Liver (tissue), 9 donors: ENCODE data around the gene BCL2. TPM values are rescaled to one million over a fixed set of nuclear protein-coding genes. Genes with fewer than 3 reads are reported as not detected.

Experiments
- DNase-seq: peaks from one replicate; pipeline ENCODE4 v3.0.0-alpha.2; 2017; ENCODE audit warnings: low spot score
- H3K27ac ChIP-seq, 2 donors: one replicate each; pipeline ENCODE4 v1.7.0; 2013; ENCODE audit warnings: inconsistent platforms in 2 of 2, low read length in 2 of 2, control low read depth in 1 of 2, low read depth in 1 of 2, mild to moderate bottlenecking in 1 of 2
- H3K27me3 ChIP-seq, 4 donors: one replicate each; pipeline versions ENCODE4 v1.6.1 to v1.7.0; 2013; ENCODE audit warnings: low read length in 3 of 4, inconsistent platforms in 1 of 4, mild to moderate bottlenecking in 1 of 4, moderate library complexity in 1 of 4; ENCODE audit not compliant: control insufficient read depth in 4 of 4, insufficient read depth in 4 of 4
- H3K36me3 ChIP-seq, 4 donors: one replicate each; pipeline versions ENCODE4 v1.6.1 to v1.7.0; 2013; ENCODE audit warnings: low read length in 3 of 4, mild to moderate bottlenecking in 3 of 4, low read depth in 1 of 4, moderate library complexity in 1 of 4; ENCODE audit not compliant: control insufficient read depth in 4 of 4, insufficient read depth in 3 of 4
- H3K4me1 ChIP-seq, 4 donors: one replicate each; pipeline versions ENCODE4 v1.6.1 to v1.7.0; 2013; ENCODE audit warnings: low read length in 3 of 4, mild to moderate bottlenecking in 3 of 4, moderate library complexity in 1 of 4; ENCODE audit not compliant: control insufficient read depth in 4 of 4, insufficient read depth in 4 of 4
- H3K4me3 ChIP-seq, 3 donors: one replicate each; pipeline versions ENCODE4 v1.6.1 to v1.7.0; 2013; ENCODE audit warnings: low read length in 3 of 3, control low read depth in 1 of 3, low read depth in 1 of 3, mild to moderate bottlenecking in 1 of 3
- H3K9ac ChIP-seq, 2 donors: one replicate each; pipeline ENCODE4 v1.7.0; 2013; ENCODE audit warnings: low read length in 2 of 2, mild to moderate bottlenecking in 2 of 2, moderate library complexity in 2 of 2, control low read depth in 1 of 2, low read depth in 1 of 2
- H3K9me3 ChIP-seq, 4 donors: one replicate each; pipeline versions ENCODE4 v1.6.1 to v1.7.0; 2013; ENCODE audit warnings: low read length in 3 of 4; ENCODE audit not compliant: control insufficient read depth in 4 of 4
- ATF3 ChIP-seq: IDR thresholded peaks from 2 replicates; pipeline ENCODE4 v1.6.1; 2016; ENCODE audit warnings: antibody characterized with exemption
- CTCF ChIP-seq: fragments of 150-350 bp; IDR thresholded peaks from 2 replicates; pipeline ENCODE4 v1.5.1; 2017; ENCODE audit warnings: improper control_type of control experiment, low read depth, low read length; ENCODE audit not compliant: missing input control
- EGR1 ChIP-seq, 2 donors: IDR thresholded peaks; 2 replicates each; pipeline ENCODE4 v1.6.1; 2016 to 2018; ENCODE audit warnings: antibody characterized with exemption in 2 of 2, low read depth in 2 of 2
- FOXA1 ChIP-seq: IDR thresholded peaks from 2 replicates; pipeline ENCODE4 v1.6.1; 2016; ENCODE audit warnings: antibody characterized with exemption
- FOXA2 ChIP-seq: IDR thresholded peaks from 2 replicates; pipeline ENCODE4 v1.6.1; 2016; ENCODE audit warnings: antibody characterized with exemption
- GABPA ChIP-seq, 2 donors: IDR thresholded peaks in 1 of 2; conservative IDR thresholded peaks in 1 of 2; 2 replicates each; pipeline ENCODE4 v1.6.1; 2016; ENCODE audit warnings: antibody characterized with exemption in 2 of 2, mild to moderate bottlenecking in 1 of 2, moderate library complexity in 1 of 2
- HNF4A ChIP-seq, 2 donors: conservative IDR thresholded peaks; 2 replicates each; pipeline ENCODE4 v1.6.1; 2016; ENCODE audit warnings: antibody characterized with exemption in 2 of 2, mild to moderate bottlenecking in 2 of 2
- HNF4G ChIP-seq: IDR thresholded peaks from 2 replicates; pipeline ENCODE4 v1.6.1; 2016; ENCODE audit warnings: antibody characterized with exemption
- JUND ChIP-seq, 2 donors: IDR thresholded peaks; 2 replicates each; pipeline ENCODE4 v1.6.1; 2016; ENCODE audit warnings: antibody characterized with exemption in 2 of 2
- MAX ChIP-seq: IDR thresholded peaks from 2 replicates; pipeline ENCODE4 v1.6.1; 2016; ENCODE audit warnings: antibody characterized with exemption
- NR2F2 ChIP-seq: IDR thresholded peaks from 2 replicates; pipeline ENCODE4 v1.6.1; 2016; ENCODE audit warnings: antibody characterized with exemption
- RAD21 ChIP-seq, 2 donors: IDR thresholded peaks; 2 replicates each; pipeline ENCODE4 v1.6.1; 2016; ENCODE audit warnings: antibody characterized with exemption in 2 of 2, mild to moderate bottlenecking in 2 of 2
- REST ChIP-seq: IDR thresholded peaks from 2 replicates; pipeline ENCODE4 v1.6.1; 2016; ENCODE audit warnings: antibody characterized with exemption, mild to moderate bottlenecking
- RXRA ChIP-seq, 2 donors: IDR thresholded peaks; 2 replicates each; pipeline ENCODE4 v1.6.1; 2017 to 2018; ENCODE audit warnings: antibody characterized with exemption in 2 of 2, mild to moderate bottlenecking in 1 of 2
- SP1 ChIP-seq: IDR thresholded peaks from 2 replicates; pipeline ENCODE4 v1.6.1; 2018; ENCODE audit warnings: antibody characterized with exemption, mild to moderate bottlenecking
- TAF1 ChIP-seq: conservative IDR thresholded peaks from 2 replicates; pipeline ENCODE4 v1.6.1; 2016; ENCODE audit warnings: antibody characterized with exemption, mild to moderate bottlenecking
- YY1 ChIP-seq: IDR thresholded peaks from 2 replicates; pipeline ENCODE4 v1.6.1; 2016; ENCODE audit warnings: antibody characterized with exemption, mild to moderate bottlenecking
- ZBTB33 ChIP-seq: IDR thresholded peaks from 2 replicates; pipeline ENCODE4 v1.6.1; 2016; ENCODE audit warnings: antibody characterized with exemption
- WGBS: extraction: QIAGEN DNeasy Blood & Tissue Kit; methylation state at CpG from one replicate; pipeline ENCODE4 v1.1.7; 2013; 5-methylcytosine and 5-hydroxymethylcytosine counted together
- polyA plus RNA-seq, 2 donors: library from polyadenylated mRNA; stranded (reverse) in 1 of 2; unstranded in 1 of 2; fragments of 200-250 nt in 1 of 2; fragments of >200 nt in 1 of 2; fragmentation: Nextera tagmentation in 1 of 2; extraction: Ambion mirVana in 1 of 2; gene quantifications; one replicate each; pipeline versions ENCODE4 v1.2.1 to v1.2.3, GENCODE V29; 2013 to 2015
- total RNA-seq, 2 donors: library from RNA; depleted of rRNA; stranded (reverse); fragments of >200 nt; gene quantifications; one replicate each; pipeline ENCODE4 v1.2.3, GENCODE V29; 2014
- donor health status: healthy.
- donor health status: healthy.
- donor health status: healthy.
- donor health status: healthy.
- donor health status: healthy.

The BCL2 gene
- total and polyA plus RNA-seq, 4 donors: 0.40 to 3.9 (median 1.4) TPM

GRCh38 chr18:63106727-63107126 is 212.8 kb downstream of the BCL2 start:
- no peaks in the 10 kb centered on the region for H3K27me3 ChIP-seq
- no peaks in the 10 kb centered on the region for H3K9me3 ChIP-seq
- H3K4me3 ChIP-seq: no peak overlapping the region
- H3K27ac ChIP-seq: no peak overlapping the region
- no peak for DNase-seq
- 88% methylated on average over 3 of the region's 3 CpGs for WGBS
- no peaks in the 10 kb centered on the region for H3K4me1 ChIP-seq
- no peak overlapping the region for H3K9ac ChIP-seq
- TF ChIP-seq ATF3: no peak
- TF ChIP-seq RXRA (IDR thresholded peaks at IDR 0.05): no peak
- no peak for TF ChIP-seq GABPA (IDR thresholded peaks at IDR 0.05 in 1 of 2, conservative IDR thresholded peaks at IDR 0.05 in 1 of 2)
- TF ChIP-seq JUND (IDR thresholded peaks at IDR 0.05): no peak
- no peak for TF ChIP-seq TAF1
- no peak for TF ChIP-seq REST
- no peak for TF ChIP-seq FOXA1
- no peak for TF ChIP-seq EGR1 (IDR thresholded peaks at IDR 0.05; ENCODE audit: low read depth in 2 of 2)
- TF ChIP-seq NR2F2: no peak
- TF ChIP-seq SP1: no peak
- no peak for TF ChIP-seq RAD21 (IDR thresholded peaks at IDR 0.05)
- TF ChIP-seq MAX: no peak
- TF ChIP-seq HNF4G: no peak
- TF ChIP-seq YY1: no peak
- TF ChIP-seq HNF4A (conservative IDR thresholded peaks at IDR 0.05): no peak
- no peaks in the 10 kb centered on the region for H3K36me3 ChIP-seq

- DNase-seq: no peak
- Histone ChIP-seq H3K4me1 (peaks cover 0 to under 1% (median under 1%) of the 10 kb centered on the region in 4 donors), H3K9ac (no peak overlapping the region), H3K36me3 (no peaks in the 10 kb centered on the region), H3K27ac (no peak overlapping the region), H3K27me3 (no peaks in the 10 kb centered on the region), H3K9me3 (no peaks in the 10 kb centered on the region), H3K4me3 (no peak overlapping the region)
- TF ChIP-seq REST: no peak
- no peak for TF ChIP-seq GABPA (IDR thresholded peaks at IDR 0.05 in 1 of 2, conservative IDR thresholded peaks at IDR 0.05 in 1 of 2)
- no peak for TF ChIP-seq JUND (IDR thresholded peaks at IDR 0.05)
- no peak for TF ChIP-seq NR2F2
- TF ChIP-seq ATF3: no peak
- no peak for TF ChIP-seq HNF4G
- no peak for TF ChIP-seq RXRA (IDR thresholded peaks at IDR 0.05)
- TF ChIP-seq HNF4A (conservative IDR thresholded peaks at IDR 0.05): no peak
- TF ChIP-seq TAF1: no peak
- no peak for TF ChIP-seq FOXA2
- no peak for TF ChIP-seq MAX
- no peak for TF ChIP-seq YY1
- TF ChIP-seq CTCF: no peak
- no peak for TF ChIP-seq EGR1 (IDR thresholded peaks at IDR 0.05; ENCODE audit: low read depth in 2 of 2)
- TF ChIP-seq ZBTB33: no peak
- TF ChIP-seq FOXA1: no peak
- TF ChIP-seq SP1: no peak
- 96% methylated on average over 14 of the region's 14 CpGs for WGBS
These were observed 213.8 kb downstream of the BCL2 start for GRCh38 chr18:63105636-63106316.
